Activated T-helper 1 cell treated with anti-CD3 and anti-CD28 coated beads, Interleukin-12 subunit alpha, Interleukin-12 subunit beta, Interleukin-2, Interleukin-4 antibody, amounts not matched to agents 30 ng/mL and 10 ng/mL and 1 ng/mL, durations not matched to agents 14 hours and 24 hours and 36 hours (primary cell): Measurements from ENCODE around the gene AK1. TPM values are rescaled to one million over a fixed set of nuclear protein-coding genes. Genes with fewer than 3 reads are reported as not detected.

Experiments used
- DNase-seq: peaks from one replicate; pipeline ENCODE4 v3.0.0; 2021; ENCODE audit warnings: low spot score
- H3K27ac Mint-ChIP-seq: one replicate; pipeline ENCODE4 v1.8.0; 2021; ENCODE audit warnings: mild to moderate bottlenecking, mixed read lengths
- H3K27me3 Mint-ChIP-seq: one replicate; pipeline ENCODE4 v1.8.0; 2022; ENCODE audit warnings: mild to moderate bottlenecking, moderate library complexity, mixed read lengths; ENCODE audit not compliant: insufficient read depth
- H3K36me3 Mint-ChIP-seq: one replicate; pipeline ENCODE4 v1.8.0; 2021; ENCODE audit warnings: low read depth, mixed read lengths
- H3K4me1 Mint-ChIP-seq: one replicate; pipeline ENCODE4 v1.8.0; 2021; ENCODE audit warnings: low read depth, mixed read lengths
- H3K4me3 Mint-ChIP-seq: one replicate; pipeline ENCODE4 v1.8.0; 2021; ENCODE audit warnings: mild to moderate bottlenecking, moderate library complexity, mixed read lengths
- H3K9me3 Mint-ChIP-seq: one replicate; pipeline ENCODE4 v1.8.0; 2021; ENCODE audit warnings: mixed read lengths
- intact Hi-C: fragments of 100-400 bp; cut with micrococcal nuclease; formaldehyde crosslinking; loops from one replicate; pipeline ENCODE4 v1.15.1; 2024
- total RNA-seq: library from RNA; stranded (reverse); gene quantifications from 2 replicates; pipeline ENCODE4 v1.2.3, GENCODE V29; 2022

Gene AK1
- total RNA-seq, 1 donor from 2014 or later, result 20.8 TPM

GRCh38 chr9:127916720-127917581 lies 39.5 kb upstream of the AK1 start, which contains the start of gene ST6GALNAC4:
ST6GALNAC4 (minus strand) TSS chr9:127917041; CDS start chr9:127916419, 622 bp downstream.
- intact Hi-C loops, result loop anchor here (1.0 to 5.0 kb wide), 9 partner anchors 13 to 465 kb away; partner anchors contain the start of genes FPGS, LRSAM1, PIP5KL1 and RPL12
- peak within 1 kb of the TSS; percentile 89 for H3K27ac Mint-ChIP-seq
- H3K4me1 Mint-ChIP-seq, result peaks cover 57% of the 10 kb centered on the region
- peak within 1 kb of the TSS; percentile 84 for H3K4me3 Mint-ChIP-seq
- H3K36me3 Mint-ChIP-seq, result peaks cover 8% of the 10 kb centered on the region
- H3K27me3 Mint-ChIP-seq, result peaks cover 3% of the 10 kb centered on the region
- no peaks in the 10 kb centered on the region for H3K9me3 Mint-ChIP-seq
- DNase-seq, result peak; percentile 91

GRCh38 chr9:127915801-127916719 lies 38.6 kb upstream of the AK1 start:
- intact Hi-C loops, result loop anchor here (1.0 to 5.0 kb wide), 6 partner anchors 10 to 464 kb away; partner anchors contain the start of genes FPGS, LRSAM1, RPL12 and STXBP1
- no peak for DNase-seq
- H3K4me3 Mint-ChIP-seq, result peak overlapping the region; percentile 84
- H3K36me3 Mint-ChIP-seq, result peaks cover 12% of the 10 kb centered on the region
- no peaks in the 10 kb centered on the region for H3K27me3 Mint-ChIP-seq
- H3K27ac Mint-ChIP-seq, result peak overlapping the region; percentile 89
- peaks cover 59% of the 10 kb centered on the region for H3K4me1 Mint-ChIP-seq
- H3K9me3 Mint-ChIP-seq, result no peaks in the 10 kb centered on the region

GRCh38 chr9:127915325-127915752 lies 37.9 kb upstream of the AK1 start:
- Mint-ChIP-seq H3K4me3 (peak overlapping the region; percentile 84), H3K27me3 (no peaks in the 10 kb centered on the region), H3K36me3 (peaks cover 16% of the 10 kb centered on the region), H3K27ac (peak overlapping the region; percentile 89), H3K4me1 (peaks cover 66% of the 10 kb centered on the region), H3K9me3 (no peaks in the 10 kb centered on the region)
- DNase-seq, result no peak
- intact Hi-C loops, result loop anchor here (1.0 to 5.0 kb wide), 3 partner anchors 9 to 463 kb away; partner anchors contain the start of genes LRSAM1 and RPL12

- intact Hi-C loops, result no loop called here
- H3K27me3 Mint-ChIP-seq, result no peaks in the 10 kb centered on the region
- DNase-seq, result no peak
- peaks cover 55% of the 10 kb centered on the region for H3K4me1 Mint-ChIP-seq
- peaks cover 18% of the 10 kb centered on the region for H3K36me3 Mint-ChIP-seq
- H3K9me3 Mint-ChIP-seq, result no peaks in the 10 kb centered on the region
- peak overlapping the region; percentile 7 for H3K4me3 Mint-ChIP-seq
- peak overlapping the region; percentile 29 for H3K27ac Mint-ChIP-seq
Observed at GRCh38 chr9:127913682-127914081, 36.2 kb upstream of the AK1 start.

- Mint-ChIP-seq H3K27me3 (no peaks in the 10 kb centered on the region), H3K27ac (peak overlapping the region; percentile 63), H3K36me3 (peaks cover 18% of the 10 kb centered on the region), H3K4me1 (peaks cover 47% of the 10 kb centered on the region), H3K9me3 (no peaks in the 10 kb centered on the region), H3K4me3 (no peak overlapping the region)
- no peak for DNase-seq
- intact Hi-C loops, result no loop called here
Observed at GRCh38 chr9:127912882-127913281, 35.4 kb upstream of the AK1 start.

- Mint-ChIP-seq H3K27me3 (no peaks in the 10 kb centered on the region), H3K9me3 (no peaks in the 10 kb centered on the region), H3K27ac (peak overlapping the region; percentile 95), H3K36me3 (peaks cover 18% of the 10 kb centered on the region), H3K4me1 (peaks cover 41% of the 10 kb centered on the region), H3K4me3 (no peak overlapping the region)
- no peak for DNase-seq
- intact Hi-C loops, result no loop called here
Observed at GRCh38 chr9:127912296-127912695, 34.8 kb upstream of the AK1 start.

- Mint-ChIP-seq H3K27me3 (no peaks in the 10 kb centered on the region), H3K4me1 (peaks cover 41% of the 10 kb centered on the region), H3K9me3 (no peaks in the 10 kb centered on the region), H3K4me3 (peak overlapping the region; percentile 43), H3K27ac (peak overlapping the region; percentile 95), H3K36me3 (peaks cover 18% of the 10 kb centered on the region)
- DNase-seq, result no peak
- intact Hi-C loops, result loop anchor here (1.0 kb wide), 1 partner anchor 7 kb away; no protein-coding TSS in a partner anchor
Observed at GRCh38 chr9:127910613-127911205, 33.2 kb upstream of the AK1 start.

- no peaks in the 10 kb centered on the region for H3K9me3 Mint-ChIP-seq
- peaks cover 42% of the 10 kb centered on the region for H3K4me1 Mint-ChIP-seq
- peaks cover 16% of the 10 kb centered on the region for H3K36me3 Mint-ChIP-seq
- H3K4me3 Mint-ChIP-seq, result no peak overlapping the region
- no peaks in the 10 kb centered on the region for H3K27me3 Mint-ChIP-seq
- no peak for DNase-seq
- H3K27ac Mint-ChIP-seq, result no peak overlapping the region
- intact Hi-C loops, result loop anchor here (10.0 kb wide), 1 partner anchor 335 kb away; no protein-coding TSS in a partner anchor
Observed at GRCh38 chr9:127909839-127910273, 32.4 kb upstream of the AK1 start.

- no peaks in the 10 kb centered on the region for H3K27me3 Mint-ChIP-seq
- H3K4me1 Mint-ChIP-seq, result peaks cover 54% of the 10 kb centered on the region
- no peaks in the 10 kb centered on the region for H3K9me3 Mint-ChIP-seq
- no peak overlapping the region for H3K4me3 Mint-ChIP-seq
- H3K27ac Mint-ChIP-seq, result no peak overlapping the region
- DNase-seq, result no peak
- intact Hi-C loops, result loop anchor here (10.0 kb wide), 1 partner anchor 334 kb away; no protein-coding TSS in a partner anchor
- H3K36me3 Mint-ChIP-seq, result peaks cover 17% of the 10 kb centered on the region
Observed at GRCh38 chr9:127908660-127908926, 31.1 kb upstream of the AK1 start.

GRCh38 chr9:127907867-127908659 lies 30.6 kb upstream of the AK1 start:
- intact Hi-C loops, result loop anchor here (10.0 kb wide), 1 partner anchor 333 kb away; no protein-coding TSS in a partner anchor
- DNase-seq, result no peak
- Mint-ChIP-seq H3K27ac (peak overlapping the region; percentile 44), H3K27me3 (no peaks in the 10 kb centered on the region), H3K4me1 (peaks cover 58% of the 10 kb centered on the region), H3K9me3 (no peaks in the 10 kb centered on the region), H3K36me3 (peaks cover 18% of the 10 kb centered on the region), H3K4me3 (no peak overlapping the region)

- Mint-ChIP-seq H3K27ac (peak overlapping the region; percentile 100), H3K9me3 (no peaks in the 10 kb centered on the region), H3K27me3 (no peaks in the 10 kb centered on the region), H3K4me3 (peak overlapping the region; percentile 93), H3K4me1 (peaks cover 51% of the 10 kb centered on the region), H3K36me3 (peaks cover 11% of the 10 kb centered on the region)
- DNase-seq, result peak; percentile 60
- intact Hi-C loops, result loop anchor here (1.0 to 10.0 kb wide), 3 partner anchors 10 to 331 kb away; partner anchors contain the start of gene TOR2A
Observed at GRCh38 chr9:127905788-127906191, 28.3 kb upstream of the AK1 start.
